GM12865 (cell line): ENCODE measurements around the gene NME7.

Source experiments
- DNase-seq: peaks from one replicate; pipeline ENCODE4 v3.0.0; 2010; ENCODE audit warnings: low read depth
- H3K4me3 ChIP-seq: 2 replicates; pipeline ENCODE4 v1.5.1; 2011; ENCODE audit warnings: mild to moderate bottlenecking, low read depth, low read length, control low read depth
- CTCF ChIP-seq: IDR thresholded peaks from 2 replicates; pipeline ENCODE4 v1.5.1; 2011; ENCODE audit warnings: low read length, control low read depth, low read depth, inconsistent platforms; ENCODE audit not compliant: insufficient read depth; ENCODE audit errors: missing control alignments

The NME7 gene

GRCh38 chr1:169137357-169137756, 230.2 kb downstream of the NME7 start:
- no peak for TF ChIP-seq CTCF
- no peak overlapping the region for H3K4me3 ChIP-seq
- DNase-seq = no peak

GRCh38 chr1:169133801-169134502, 233.6 kb downstream of the NME7 start:
- peak; percentile 19 for TF ChIP-seq CTCF
- no peak overlapping the region for H3K4me3 ChIP-seq
- peak; percentile 10 for DNase-seq

- no peak overlapping the region for H3K4me3 ChIP-seq
- no peak for TF ChIP-seq CTCF
- no peak for DNase-seq
These were observed 234.4 kb downstream of the NME7 start for GRCh38 chr1:169133228-169133576.

GRCh38 chr1:169132512-169133227, 234.9 kb downstream of the NME7 start:
- DNase-seq = no peak
- TF ChIP-seq CTCF = no peak
- no peak overlapping the region for H3K4me3 ChIP-seq

GRCh38 chr1:169130683-169131082, 236.9 kb downstream of the NME7 start:
- TF ChIP-seq CTCF = no peak
- no peak overlapping the region for H3K4me3 ChIP-seq
- no peak for DNase-seq

- no peak for DNase-seq
- H3K4me3 ChIP-seq = no peak overlapping the region
- TF ChIP-seq CTCF = no peak
These were observed 238.3 kb downstream of the NME7 start for GRCh38 chr1:169129109-169129784.

GRCh38 chr1:169128562-169128961, 239.0 kb downstream of the NME7 start:
- no peak overlapping the region for H3K4me3 ChIP-seq
- DNase-seq = no peak
- no peak for TF ChIP-seq CTCF
